Choroid plexus epithelial cell (primary cell): ENCODE data around the gene IFT172.
"Not testable (repeated sequence)": the region's sequence is repeated elsewhere in the genome, so short reads cannot be mapped to it uniquely, and the experiment has no call there.

Source experiments
- DNase-seq: peaks from one replicate; pipeline ENCODE4 v3.0.0-alpha.2; 2010; ENCODE audit warnings: low read depth
- H3K4me3 ChIP-seq: 2 replicates; pipeline ENCODE4 v1.5.1; 2011; ENCODE audit warnings: low read depth, mild to moderate bottlenecking, control low read depth, low read length, moderate library complexity
- CTCF ChIP-seq: conservative IDR thresholded peaks from 2 replicates; pipeline ENCODE4 v1.5.1; 2011; ENCODE audit warnings: low read depth, mild to moderate bottlenecking, control low read depth, inconsistent platforms, low read length, moderate library complexity

Gene IFT172

GRCh38 chr2:27427863-27428212 is 61.7 kb downstream of the IFT172 start:
- no peak for DNase-seq
- peak overlapping the region; percentile 92 for H3K4me3 ChIP-seq
- no peak for TF ChIP-seq CTCF

DNA sequence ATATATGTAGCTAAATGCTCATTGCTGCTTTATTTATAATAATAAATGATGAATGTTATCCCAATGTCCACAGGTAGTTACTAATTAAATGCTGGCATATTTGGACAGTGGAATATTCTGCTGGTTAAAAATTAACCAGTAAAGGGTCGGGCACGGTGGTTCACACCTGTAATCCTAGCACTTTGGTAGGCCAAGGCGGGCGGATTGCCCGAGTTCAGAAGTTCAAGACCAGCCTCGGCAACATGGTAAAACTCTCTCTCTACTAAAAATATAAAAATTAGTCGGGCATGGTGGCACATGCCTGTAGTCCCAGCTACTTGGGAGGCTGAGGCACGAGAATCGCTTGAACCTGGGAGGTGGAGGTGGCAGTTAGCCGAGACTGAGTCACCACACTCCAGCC is 64.5 kb downstream of the IFT172 start:
- not testable (repeated sequence) for H3K4me3 ChIP-seq, DNase-seq

- TF ChIP-seq CTCF: no peak
- no peak overlapping the region for H3K4me3 ChIP-seq
Measured at GRCh38 chr2:27422958-27423357, 66.6 kb downstream of the IFT172 start.

DNA sequence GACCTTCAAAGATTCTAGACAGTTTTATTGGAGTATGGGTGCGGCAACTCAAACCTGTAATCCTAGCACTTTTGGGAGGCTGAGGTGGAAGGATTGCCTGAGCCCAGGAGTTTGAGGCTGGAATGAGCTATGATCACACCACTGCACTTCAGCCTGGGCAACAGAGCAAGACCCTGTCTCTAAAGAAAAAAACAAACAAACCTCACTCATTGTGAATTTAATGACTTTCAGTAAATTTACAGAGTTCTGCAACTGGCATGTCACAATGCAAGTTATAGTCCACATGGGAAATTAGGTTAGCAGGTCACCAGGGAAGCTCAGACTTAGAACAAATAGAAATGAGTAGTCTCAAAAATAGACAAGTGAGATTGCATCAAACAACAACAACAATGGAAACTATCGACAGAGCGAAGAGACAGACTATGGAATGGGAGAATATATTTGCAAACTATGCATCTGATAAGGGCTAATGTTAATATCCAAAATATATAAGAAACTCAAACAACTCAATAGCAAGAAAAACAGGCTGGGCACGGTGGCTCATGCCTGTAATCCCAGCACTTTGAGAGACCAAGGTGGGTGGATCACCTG is 67.8 kb downstream of the IFT172 start:
- no peak for TF ChIP-seq CTCF

More at GRCh38 chr2:27422958-27423357, 66.6 kb downstream of the IFT172 start:
- DNase-seq: no peak

GRCh38 chr2:27420996-27421395 is 68.5 kb downstream of the IFT172 start:
- no peak for TF ChIP-seq CTCF
- DNase-seq: no peak
- no peak overlapping the region for H3K4me3 ChIP-seq

More for the DNA sequence above, 67.8 kb downstream of the IFT172 start:
- H3K4me3 ChIP-seq: no peak overlapping the region
- DNase-seq: no peak

- H3K4me3 ChIP-seq: no peak overlapping the region
- TF ChIP-seq CTCF: no peak
- DNase-seq: no peak
Measured at GRCh38 chr2:27416151-27416550, 73.4 kb downstream of the IFT172 start.

GRCh38 chr2:27412419-27413152 is 77.0 kb downstream of the IFT172 start:
- TF ChIP-seq CTCF: no peak
- H3K4me3 ChIP-seq: no peak overlapping the region
- no peak for DNase-seq
